ENCODE results near the gene ACP1.

DNA sequence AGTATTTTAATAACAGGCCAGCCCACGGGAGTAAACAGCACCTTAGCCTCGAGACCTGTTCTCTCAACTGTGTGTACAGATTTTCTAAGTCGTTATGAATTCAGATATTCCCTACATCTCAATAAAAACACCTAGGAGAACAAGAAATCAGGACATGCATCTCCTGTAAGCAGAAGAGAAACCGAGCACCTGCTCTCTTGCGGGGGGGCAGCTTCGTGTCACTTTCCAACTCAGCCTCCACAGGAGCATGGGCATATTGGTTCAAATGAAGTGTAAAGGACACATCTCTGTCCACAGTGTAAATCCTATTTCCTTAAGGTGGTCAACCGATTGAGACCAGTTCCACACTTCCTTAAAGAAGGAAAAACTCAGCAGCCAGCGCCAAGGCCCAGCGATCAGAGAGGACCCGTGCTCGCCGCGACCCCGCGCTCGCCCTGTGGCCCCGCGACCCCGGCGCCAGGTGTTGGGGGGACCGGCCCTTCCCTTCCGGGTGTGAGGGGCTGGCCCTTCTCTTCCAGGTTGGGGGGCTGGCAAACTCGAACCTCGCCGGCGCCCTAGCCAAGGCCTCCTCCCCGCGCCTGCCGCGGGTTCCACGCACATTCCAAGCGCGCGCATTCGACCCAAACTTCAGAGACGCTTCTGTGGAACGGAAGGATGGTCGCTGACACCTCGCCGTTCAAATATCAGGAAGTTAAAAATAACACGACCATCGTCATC, 1.6 kb upstream of the ACP1 start:
- TF ChIP-seq POLR2AphosphoS5 (IDR thresholded peaks at IDR 0.05; ENCODE audit: low read depth, low read length) (no peak), SIN3A (IDR thresholded peaks at IDR 0.05; ENCODE audit: borderline replicate concordance, insufficient read depth, low read depth, low read length) (no peak), TCF7L2 (IDR thresholded peaks at IDR 0.05; ENCODE audit: low read depth, low read length) (no peak)
- TF ChIP-seq, protein P1, sequence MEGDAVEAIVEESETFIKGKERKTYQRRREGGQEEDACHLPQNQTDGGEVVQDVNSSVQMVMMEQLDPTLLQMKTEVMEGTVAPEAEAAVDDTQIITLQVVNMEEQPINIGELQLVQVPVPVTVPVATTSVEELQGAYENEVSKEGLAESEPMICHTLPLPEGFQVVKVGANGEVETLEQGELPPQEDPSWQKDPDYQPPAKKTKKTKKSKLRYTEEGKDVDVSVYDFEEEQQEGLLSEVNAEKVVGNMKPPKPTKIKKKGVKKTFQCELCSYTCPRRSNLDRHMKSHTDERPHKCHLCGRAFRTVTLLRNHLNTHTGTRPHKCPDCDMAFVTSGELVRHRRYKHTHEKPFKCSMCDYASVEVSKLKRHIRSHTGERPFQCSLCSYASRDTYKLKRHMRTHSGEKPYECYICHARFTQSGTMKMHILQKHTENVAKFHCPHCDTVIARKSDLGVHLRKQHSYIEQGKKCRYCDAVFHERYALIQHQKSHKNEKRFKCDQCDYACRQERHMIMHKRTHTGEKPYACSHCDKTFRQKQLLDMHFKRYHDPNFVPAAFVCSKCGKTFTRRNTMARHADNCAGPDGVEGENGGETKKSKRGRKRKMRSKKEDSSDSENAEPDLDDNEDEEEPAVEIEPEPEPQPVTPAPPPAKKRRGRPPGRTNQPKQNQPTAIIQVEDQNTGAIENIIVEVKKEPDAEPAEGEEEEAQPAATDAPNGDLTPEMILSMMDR (IDR thresholded peaks at IDR 0.05): no peak
- TF ChIP-seq, protein P2, sequence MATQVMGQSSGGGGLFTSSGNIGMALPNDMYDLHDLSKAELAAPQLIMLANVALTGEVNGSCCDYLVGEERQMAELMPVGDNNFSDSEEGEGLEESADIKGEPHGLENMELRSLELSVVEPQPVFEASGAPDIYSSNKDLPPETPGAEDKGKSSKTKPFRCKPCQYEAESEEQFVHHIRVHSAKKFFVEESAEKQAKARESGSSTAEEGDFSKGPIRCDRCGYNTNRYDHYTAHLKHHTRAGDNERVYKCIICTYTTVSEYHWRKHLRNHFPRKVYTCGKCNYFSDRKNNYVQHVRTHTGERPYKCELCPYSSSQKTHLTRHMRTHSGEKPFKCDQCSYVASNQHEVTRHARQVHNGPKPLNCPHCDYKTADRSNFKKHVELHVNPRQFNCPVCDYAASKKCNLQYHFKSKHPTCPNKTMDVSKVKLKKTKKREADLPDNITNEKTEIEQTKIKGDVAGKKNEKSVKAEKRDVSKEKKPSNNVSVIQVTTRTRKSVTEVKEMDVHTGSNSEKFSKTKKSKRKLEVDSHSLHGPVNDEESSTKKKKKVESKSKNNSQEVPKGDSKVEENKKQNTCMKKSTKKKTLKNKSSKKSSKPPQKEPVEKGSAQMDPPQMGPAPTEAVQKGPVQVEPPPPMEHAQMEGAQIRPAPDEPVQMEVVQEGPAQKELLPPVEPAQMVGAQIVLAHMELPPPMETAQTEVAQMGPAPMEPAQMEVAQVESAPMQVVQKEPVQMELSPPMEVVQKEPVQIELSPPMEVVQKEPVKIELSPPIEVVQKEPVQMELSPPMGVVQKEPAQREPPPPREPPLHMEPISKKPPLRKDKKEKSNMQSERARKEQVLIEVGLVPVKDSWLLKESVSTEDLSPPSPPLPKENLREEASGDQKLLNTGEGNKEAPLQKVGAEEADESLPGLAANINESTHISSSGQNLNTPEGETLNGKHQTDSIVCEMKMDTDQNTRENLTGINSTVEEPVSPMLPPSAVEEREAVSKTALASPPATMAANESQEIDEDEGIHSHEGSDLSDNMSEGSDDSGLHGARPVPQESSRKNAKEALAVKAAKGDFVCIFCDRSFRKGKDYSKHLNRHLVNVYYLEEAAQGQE (IDR thresholded peaks at IDR 0.05; ENCODE audit: insufficient read depth in 1 of 2, low read depth in 2 of 2, low read length in 1 of 2): no peak

Data from Panc1 (cell line).